Kasumi-1 (cell line): ENCODE measurements around the gene FOXS1.

Experiments
- DNase-seq, 2 experiments: peaks; one replicate each; lab custom pipeline; 2025; lab: John Stamatoyannopoulos, UW

The FOXS1 gene

DNA sequence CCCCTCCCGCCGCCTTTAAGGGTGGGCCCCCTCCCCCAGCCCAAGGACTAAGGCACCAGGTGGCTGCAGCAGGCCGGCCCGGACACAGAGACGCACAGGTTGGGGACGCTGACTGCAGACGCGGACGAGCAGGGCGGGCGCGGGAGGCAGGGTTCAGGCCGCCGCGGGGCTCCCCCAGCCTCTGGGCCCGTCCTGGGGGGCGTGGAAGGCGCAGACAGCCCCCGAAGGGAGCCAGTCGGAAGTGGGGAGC, 15.7 kb upstream of the FOXS1 start:
- no peak for DNase-seq

DNA sequence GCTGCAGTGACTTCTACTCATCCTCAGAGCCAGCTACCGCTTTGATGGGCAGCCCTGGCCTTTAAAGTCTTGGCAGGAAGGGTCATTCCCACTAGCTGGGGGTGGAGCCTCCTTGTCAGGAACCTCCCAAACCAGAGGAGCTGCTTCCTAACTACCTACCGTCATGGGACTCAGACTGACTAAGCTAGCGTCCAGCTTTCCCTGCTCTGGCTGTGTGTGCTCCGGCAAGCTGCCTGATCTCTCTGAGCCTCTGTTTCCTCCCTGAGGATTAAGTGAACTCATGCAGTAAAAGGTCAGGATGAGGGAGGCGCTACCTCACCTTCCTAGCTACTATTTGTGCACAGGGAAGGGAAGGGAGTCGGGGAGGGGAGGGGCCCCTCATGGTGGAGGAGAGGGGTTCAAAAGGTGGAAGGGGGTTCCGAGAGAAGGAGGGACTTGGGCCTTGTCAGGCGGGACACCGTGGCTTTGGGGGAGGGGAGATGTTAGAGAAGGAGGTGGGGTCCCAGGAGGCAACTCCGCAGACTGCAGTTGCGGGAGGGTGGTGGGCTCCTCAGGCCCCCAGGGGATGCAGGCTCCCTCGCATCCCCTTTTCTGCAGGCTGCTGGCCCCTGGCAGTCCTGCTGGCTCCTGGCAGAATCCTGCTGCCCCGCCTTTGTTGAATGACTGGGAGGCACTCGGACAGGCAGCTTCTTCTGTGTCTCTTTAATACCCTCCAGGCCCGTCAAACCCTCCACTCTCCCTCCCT, 15.2 kb upstream of the FOXS1 start:
- no peak for DNase-seq

- no peak for DNase-seq
Measured at GRCh38 chr20:31859998-31860380, 14.6 kb upstream of the FOXS1 start.

DNA sequence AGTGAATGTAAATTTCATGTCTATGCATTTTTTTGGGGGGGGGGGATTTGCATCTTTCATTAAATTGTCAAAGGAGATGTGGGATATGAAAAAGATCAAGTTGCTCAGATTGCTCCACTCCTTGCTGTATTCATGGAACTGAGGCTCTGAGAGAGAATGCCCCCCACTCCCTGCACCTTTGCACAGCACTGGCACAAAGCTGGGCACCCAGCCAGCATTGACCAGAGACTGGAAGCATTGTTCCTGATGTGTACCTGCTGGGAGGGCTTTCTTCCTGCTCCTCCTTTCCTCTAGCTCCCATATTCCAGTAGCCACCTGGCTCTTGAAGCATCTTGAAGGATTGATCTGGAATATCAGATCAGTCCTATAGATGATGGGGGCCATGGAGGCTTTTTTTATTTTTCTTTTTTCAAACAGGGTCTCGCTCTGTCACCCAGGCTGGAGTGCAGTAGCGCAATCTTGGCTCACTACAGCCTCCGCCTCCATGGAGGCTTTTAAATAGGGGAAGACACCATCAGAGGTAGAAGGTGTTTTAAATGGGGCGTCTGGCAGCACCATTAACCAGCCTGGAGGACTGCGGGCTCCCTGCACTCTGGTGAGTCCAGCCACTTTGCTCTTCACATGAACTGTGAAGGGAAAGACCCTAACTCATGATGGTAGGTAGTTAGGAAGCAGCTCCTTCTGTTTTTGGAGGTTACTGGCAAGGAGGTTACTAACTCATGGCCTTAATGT, 14.0 kb upstream of the FOXS1 start:
- no peak for DNase-seq

- no peak for DNase-seq
Measured at GRCh38 chr20:31858760-31859083, 13.3 kb upstream of the FOXS1 start.

- DNase-seq: no peak
Measured at GRCh38 chr20:31857861-31858759, 12.7 kb upstream of the FOXS1 start.

GRCh38 chr20:31856516-31856915, 11.1 kb upstream of the FOXS1 start:
- no peak for DNase-seq

- no peak for DNase-seq
Measured at GRCh38 chr20:31853481-31853880, 8.1 kb upstream of the FOXS1 start.

DNA sequence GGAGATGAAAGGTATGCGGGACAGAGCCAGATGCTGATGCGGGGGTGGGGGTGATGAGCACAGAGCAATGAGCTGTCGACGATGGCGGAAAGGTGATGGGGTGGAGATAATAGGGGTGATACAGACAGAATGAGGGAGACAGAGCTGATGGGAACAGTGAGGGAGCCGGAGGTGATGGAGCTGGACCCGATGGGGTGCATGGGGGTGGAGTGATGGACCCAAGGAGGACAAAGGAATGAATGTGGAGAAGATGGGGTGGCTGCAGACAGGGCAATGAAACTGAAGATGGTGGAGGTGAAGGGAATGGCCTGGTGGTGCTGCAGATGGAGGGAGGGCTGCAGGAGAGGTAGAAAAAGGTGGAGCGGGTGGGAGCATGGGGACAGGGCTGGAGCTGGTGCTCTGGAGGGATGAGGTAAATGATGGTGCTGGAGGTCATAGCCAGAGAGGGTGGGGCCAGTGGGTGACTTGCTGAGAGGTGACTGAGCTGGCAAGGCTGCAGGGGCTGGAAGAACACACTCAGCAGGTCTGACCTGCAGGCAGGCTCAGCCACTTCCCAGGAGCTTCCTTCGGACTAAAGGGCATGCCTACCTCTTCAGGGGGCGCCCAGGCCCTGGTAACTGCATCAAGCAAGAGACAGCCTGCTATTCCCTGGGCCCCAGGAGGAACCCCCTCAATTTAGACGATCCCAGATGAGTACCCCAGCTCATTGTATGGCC, 6.0 kb upstream of the FOXS1 start:
- no peak for DNase-seq

- DNase-seq: no peak
Measured at GRCh38 chr20:31849306-31849930, 4.0 kb upstream of the FOXS1 start.

- DNase-seq: no peak
Measured at GRCh38 chr20:31848088-31848999, 2.9 kb upstream of the FOXS1 start.

DNA sequence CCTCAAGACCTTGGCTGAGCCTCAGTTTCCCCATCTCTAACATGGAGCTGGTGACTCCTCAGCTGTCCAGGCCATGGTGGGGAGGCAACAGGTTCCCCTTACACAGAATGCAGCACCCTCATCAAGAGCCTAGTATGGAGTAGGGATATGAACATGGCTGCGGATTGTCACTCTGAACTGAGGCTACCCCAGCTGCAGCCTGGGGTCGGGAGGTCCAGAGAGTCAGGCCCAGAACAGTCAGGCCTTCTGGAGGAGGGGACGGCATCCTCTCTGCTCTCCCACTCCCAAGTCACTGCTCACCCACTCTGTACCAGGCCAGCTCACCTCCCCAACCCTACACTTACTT, 1.4 kb upstream of the FOXS1 start:
- no peak for DNase-seq

- DNase-seq: no peak
Measured at GRCh38 chr20:31844737-31845299, 586 bp downstream of the FOXS1 start.

- DNase-seq: no peak
Measured at GRCh38 chr20:31843881-31844280, 1.5 kb downstream of the FOXS1 start.

GRCh38 chr20:31843288-31843687, 2.1 kb downstream of the FOXS1 start:
- no peak for DNase-seq

GRCh38 chr20:31842471-31843157, 2.8 kb downstream of the FOXS1 start:
- DNase-seq: no peak

- DNase-seq: no peak
Measured at GRCh38 chr20:31841928-31842327, 3.5 kb downstream of the FOXS1 start.

GRCh38 chr20:31840906-31841816, 4.2 kb downstream of the FOXS1 start:
- no peak for DNase-seq
